Neuronal stem cell (in vitro differentiated cells): ENCODE data around the gene ZBTB7C.
A peak's percentile ranks its signal among the peaks of the same experiment; 100 is the strongest.

Experiments used
- DNase-seq: peaks from one replicate; pipeline ENCODE4 v3.0.0-alpha.2; 2013; ENCODE audit warnings: low spot score
- H2AFZ ChIP-seq: one replicate; pipeline ENCODE4 v1.6.1; 2013; ENCODE audit warnings: mild to moderate bottlenecking, low read length, inconsistent platforms
- H2AK5ac ChIP-seq: 2 replicates; pipeline ENCODE4 v1.6.1; 2013; ENCODE audit warnings: low read depth, mild to moderate bottlenecking, inconsistent platforms, low read length, moderate library complexity, mixed read lengths
- H2BK120ac ChIP-seq: 2 replicates; pipeline ENCODE4 v1.6.1; 2013; ENCODE audit warnings: low read depth, mild to moderate bottlenecking, inconsistent platforms, low read length, moderate library complexity, mixed read lengths
- H2BK12ac ChIP-seq: one replicate; pipeline ENCODE4 v1.6.1; 2013; ENCODE audit warnings: low read length, inconsistent platforms
- H2BK15ac ChIP-seq: 2 replicates; pipeline ENCODE4 v1.6.1; 2013; ENCODE audit warnings: mild to moderate bottlenecking, low read length, inconsistent platforms, mixed read lengths
- H2BK5ac ChIP-seq: one replicate; pipeline ENCODE4 v1.6.1; 2013; ENCODE audit warnings: inconsistent platforms, mild to moderate bottlenecking, low read length, moderate library complexity
- H3K14ac ChIP-seq: one replicate; pipeline ENCODE4 v1.6.1; 2013; ENCODE audit warnings: low read length, inconsistent platforms
- H3K18ac ChIP-seq: 2 replicates; pipeline ENCODE4 v1.6.1; 2013; ENCODE audit warnings: low read length, inconsistent platforms
- H3K23ac ChIP-seq: 2 replicates; pipeline ENCODE4 v1.6.1; 2013; ENCODE audit warnings: low read depth, mild to moderate bottlenecking, mixed read lengths, low read length, inconsistent platforms; ENCODE audit not compliant: poor library complexity
- H3K27ac ChIP-seq: replicated peaks from 3 replicates; pipeline ENCODE4 v1.5.1; 2013; ENCODE audit warnings: low read length, inconsistent platforms
- H3K27me3 ChIP-seq, 3 experiments: 2 replicates each; pipeline ENCODE4 v1.6.1; 2013; ENCODE audit warnings: low read length in 3 of 3, mild to moderate bottlenecking in 2 of 3, inconsistent platforms in 1 of 3, low read depth in 1 of 3, mixed read lengths in 1 of 3, moderate library complexity in 1 of 3; ENCODE audit not compliant: control insufficient read depth in 3 of 3, insufficient read depth in 3 of 3
- H3K36me3 ChIP-seq, 2 donors: replicated peaks in 1 of 2; 2 replicates each; pipeline ENCODE4 v1.6.1; 2013; ENCODE audit warnings: low read length in 2 of 2; ENCODE audit not compliant: control insufficient read depth in 2 of 2, insufficient read depth in 2 of 2
- H3K4ac ChIP-seq: 2 replicates; pipeline ENCODE4 v1.6.1; 2013; ENCODE audit warnings: inconsistent platforms, mild to moderate bottlenecking, low read length, moderate library complexity
- H3K4me1 ChIP-seq, 2 donors: 1 replicate in 1 of 2; 2 replicates in 1 of 2; pipeline ENCODE4 v1.6.1; 2013; ENCODE audit warnings: low read length in 2 of 2, low read depth in 1 of 2; ENCODE audit not compliant: control insufficient read depth in 2 of 2, insufficient read depth in 1 of 2
- H3K4me2 ChIP-seq: one replicate; pipeline ENCODE4 v1.6.1; 2013; ENCODE audit warnings: mild to moderate bottlenecking, low read length, inconsistent platforms; ENCODE audit not compliant: insufficient read depth, poor library complexity, severe bottlenecking
- H3K4me3 ChIP-seq, 2 donors: 2 replicates each; pipeline ENCODE4 v1.5.1; 2013; ENCODE audit warnings: low read length in 2 of 2, mild to moderate bottlenecking in 2 of 2, inconsistent platforms in 1 of 2, moderate library complexity in 1 of 2
- H3K79me1 ChIP-seq: one replicate; pipeline ENCODE4 v1.6.1; 2013; ENCODE audit warnings: low read depth, mild to moderate bottlenecking, inconsistent platforms, low read length, moderate library complexity
- H3K9ac ChIP-seq: one replicate; pipeline ENCODE4 v1.6.1; 2013; ENCODE audit warnings: mild to moderate bottlenecking, low read depth, low read length, inconsistent platforms; ENCODE audit not compliant: poor library complexity
- H3K9me3 ChIP-seq, 2 donors: replicated peaks in 1 of 2; 2 replicates each; pipeline versions ENCODE3 to v1.6.1; 2013; ENCODE audit warnings: low read length in 2 of 2, mild to moderate bottlenecking in 2 of 2, inconsistent platforms in 1 of 2, low read depth in 1 of 2, mixed read lengths in 1 of 2, moderate library complexity in 1 of 2; ENCODE audit not compliant: control insufficient read depth in 2 of 2, insufficient read depth in 1 of 2
- H4K8ac ChIP-seq: one replicate; pipeline ENCODE4 v1.6.1; 2013; ENCODE audit warnings: low read depth, mild to moderate bottlenecking, inconsistent platforms, low read length, moderate library complexity
- H4K91ac ChIP-seq: one replicate; pipeline ENCODE4 v1.6.1; 2013; ENCODE audit warnings: low read length, low read depth, mild to moderate bottlenecking, inconsistent platforms; ENCODE audit not compliant: poor library complexity
- WGBS, 2 donors: extraction: QIAGEN DNeasy Blood & Tissue Kit; methylation state at CpG; one replicate each; pipeline ENCODE4 v1.1.7; 2013; ENCODE audit warnings: missing lambda C conversion rate in 2 of 2, mixed read lengths in 1 of 2; ENCODE audit not compliant: insufficient read length in 2 of 2, insufficient replicate concordance in 1 of 2; ENCODE audit errors: extremely low coverage in 2 of 2; 5-methylcytosine and 5-hydroxymethylcytosine counted together

Gene ZBTB7C

DNA sequence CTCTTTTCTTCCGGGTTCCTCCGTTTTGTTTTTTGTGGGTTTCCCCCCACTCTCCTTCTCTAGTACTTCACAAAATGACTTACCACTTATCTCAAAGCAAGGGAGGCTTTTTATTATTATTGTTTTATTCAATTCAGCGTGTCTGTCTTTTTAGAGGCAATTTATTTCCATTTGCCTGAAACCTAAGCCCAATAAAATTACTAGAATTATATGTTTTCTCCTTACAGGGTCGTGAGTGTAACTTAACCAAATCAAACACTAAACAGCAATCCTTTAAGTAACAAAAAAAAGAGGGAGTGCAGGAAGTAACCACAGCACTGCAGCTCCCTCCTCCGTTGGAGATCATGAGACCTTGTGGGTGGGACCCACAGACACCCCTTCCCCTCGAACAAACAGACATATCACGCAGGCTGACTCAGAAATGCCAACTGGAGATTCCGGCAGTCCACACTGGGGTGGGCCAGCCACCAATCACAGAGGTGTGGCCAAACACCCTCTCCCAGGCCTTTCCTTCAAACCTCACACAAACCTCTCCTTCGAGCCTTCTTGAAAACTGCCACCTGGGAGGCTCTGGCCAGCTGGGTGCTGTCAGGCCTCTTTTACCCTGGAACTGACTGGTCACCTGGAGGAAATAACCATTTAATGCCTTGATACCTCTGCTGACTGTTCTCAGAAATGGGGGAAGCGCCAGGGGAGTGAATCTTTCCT, 271.7 kb downstream of the ZBTB7C start:
- no peaks in the 10 kb centered on the region for H3K36me3 ChIP-seq
- no peak overlapping the region for H2AK5ac ChIP-seq
- no peak overlapping the region for H3K4me2 ChIP-seq
- H3K18ac ChIP-seq = no peak overlapping the region
- H2BK12ac ChIP-seq = no peak overlapping the region
- H3K27ac ChIP-seq = no peak overlapping the region
- H3K4ac ChIP-seq = no peak overlapping the region
- no peak overlapping the region for H3K9ac ChIP-seq
- no CpG with 5 or more reads among the region's 10 CpGs for WGBS, 2 donors
- H3K14ac ChIP-seq = no peak overlapping the region
- no peak overlapping the region for H4K91ac ChIP-seq
- H3K27me3 ChIP-seq = peaks cover 15 to 76% (median 49%) of the 10 kb centered on the region in 3 experiments
- no peaks in the 10 kb centered on the region for H3K9me3 ChIP-seq
- H3K79me1 ChIP-seq = no peaks in the 10 kb centered on the region
- no peak for DNase-seq
- H2BK5ac ChIP-seq = no peak overlapping the region
- peaks cover 0 to 3% of the 10 kb centered on the region in 2 donors for H3K4me1 ChIP-seq
- no peak overlapping the region for H2BK120ac ChIP-seq
- H3K23ac ChIP-seq = no peak overlapping the region
- H4K8ac ChIP-seq = no peak overlapping the region
- no peak overlapping the region for H2AFZ ChIP-seq
- no peak overlapping the region for H3K4me3 ChIP-seq
- no peak overlapping the region for H2BK15ac ChIP-seq

GRCh38 chr18:48136827-48137373, 272.3 kb downstream of the ZBTB7C start:
- Histone ChIP-seq H4K8ac (no peak overlapping the region), H2BK12ac (no peak overlapping the region), H3K14ac (no peak overlapping the region), H3K18ac (peak overlapping the region; percentile 59), H3K9ac (no peak overlapping the region), H2BK15ac (no peak overlapping the region), H3K23ac (no peak overlapping the region), H2BK120ac (no peak overlapping the region), H3K79me1 (no peaks in the 10 kb centered on the region), H3K27me3 (peaks cover 15 to 78% (median 49%) of the 10 kb centered on the region in 3 experiments), H3K27ac (no peak overlapping the region), H3K4ac (no peak overlapping the region), H4K91ac (no peak overlapping the region), H3K4me3 (peak overlapping the region in 1 of 2 donors; percentile 71), H3K4me2 (peak overlapping the region; percentile 79), H3K4me1 (peaks cover 0 to 3% of the 10 kb centered on the region in 2 donors), H3K9me3 (no peaks in the 10 kb centered on the region), H2AK5ac (no peak overlapping the region), H3K36me3 (no peaks in the 10 kb centered on the region), H2BK5ac (no peak overlapping the region), H2AFZ (peak overlapping the region; percentile 80)
- DNase-seq = no peak
- no CpG with 5 or more reads among the region's 51 CpGs for WGBS, 2 donors

DNA sequence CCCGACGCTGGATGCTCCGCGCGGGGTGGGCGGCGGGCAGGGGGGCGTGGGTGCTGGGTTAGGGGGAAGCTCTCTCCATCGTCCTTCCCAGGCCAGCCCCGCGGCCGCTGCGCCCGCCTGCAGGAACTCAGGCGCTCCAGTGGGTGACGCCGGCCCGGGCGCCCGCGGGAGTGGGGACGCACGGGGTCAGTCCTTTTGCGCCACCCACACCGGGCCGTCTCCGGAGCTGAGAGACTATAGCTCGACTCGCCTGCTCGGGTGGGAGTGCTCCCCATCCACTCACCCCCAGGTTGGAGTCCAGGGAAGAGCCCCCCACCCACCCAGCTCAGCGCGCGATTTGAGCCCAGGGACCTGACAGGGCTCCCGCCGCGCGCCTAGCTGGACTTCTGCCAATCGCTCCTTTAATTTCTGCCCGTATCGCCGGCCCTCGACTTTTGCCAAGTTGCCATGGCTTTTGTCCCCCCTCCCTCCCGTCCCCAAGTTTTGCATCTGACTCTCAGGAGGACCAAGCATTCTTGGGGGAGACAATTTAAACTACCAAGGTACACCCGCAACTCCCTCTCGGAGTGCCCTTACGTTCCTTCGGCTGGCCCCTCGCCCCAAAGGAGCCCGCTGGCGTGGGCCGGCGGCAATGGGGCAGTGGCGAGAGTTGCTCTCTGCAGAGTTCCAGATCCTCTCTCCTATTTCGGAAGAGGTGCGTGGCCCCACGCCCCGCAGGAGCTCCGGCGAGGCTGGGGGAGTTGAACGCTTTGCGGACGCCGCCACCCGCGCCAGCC, 272.9 kb downstream of the ZBTB7C start:
- peaks cover 15 to 80% (median 49%) of the 10 kb centered on the region in 3 experiments for H3K27me3 ChIP-seq
- no peak overlapping the region for H4K8ac ChIP-seq
- H2AK5ac ChIP-seq = no peak overlapping the region
- no peak for DNase-seq
- no peak overlapping the region for H3K23ac ChIP-seq
- no peaks in the 10 kb centered on the region for H3K36me3 ChIP-seq
- peak overlapping the region; percentile 79 for H3K4me2 ChIP-seq
- WGBS, 2 donors = no CpG with 5 or more reads among the region's 65 CpGs
- H3K79me1 ChIP-seq = no peaks in the 10 kb centered on the region
- H3K9ac ChIP-seq = no peak overlapping the region
- no peaks in the 10 kb centered on the region for H3K9me3 ChIP-seq
- H3K14ac ChIP-seq = no peak overlapping the region
- H3K27ac ChIP-seq = no peak overlapping the region
- no peak overlapping the region for H2BK12ac ChIP-seq
- peak overlapping the region; percentile 20 for H2BK15ac ChIP-seq
- peak overlapping the region in 1 of 2 donors; percentile 71 for H3K4me3 ChIP-seq
- peak overlapping the region; percentile 59 for H3K18ac ChIP-seq
- H4K91ac ChIP-seq = no peak overlapping the region
- H3K4ac ChIP-seq = no peak overlapping the region
- peak overlapping the region; percentile 80 for H2AFZ ChIP-seq
- peaks cover 0 to 3% of the 10 kb centered on the region in 2 donors for H3K4me1 ChIP-seq
- H2BK120ac ChIP-seq = no peak overlapping the region
- H2BK5ac ChIP-seq = no peak overlapping the region

- Histone ChIP-seq H3K4me2 (peak overlapping the region; percentile 79), H3K4ac (no peak overlapping the region), H3K79me1 (no peaks in the 10 kb centered on the region), H2BK15ac (no peak overlapping the region), H3K27ac (no peak overlapping the region), H2BK12ac (no peak overlapping the region), H4K91ac (no peak overlapping the region), H2BK120ac (no peak overlapping the region), H2BK5ac (no peak overlapping the region), H3K14ac (no peak overlapping the region), H2AFZ (peak overlapping the region; percentile 80), H3K4me3 (no peak overlapping the region), H3K4me1 (peaks cover 0 to 3% of the 10 kb centered on the region in 2 donors), H3K9me3 (no peaks in the 10 kb centered on the region), H3K18ac (no peak overlapping the region), H3K23ac (no peak overlapping the region), H3K36me3 (no peaks in the 10 kb centered on the region), H2AK5ac (no peak overlapping the region), H4K8ac (no peak overlapping the region), H3K9ac (no peak overlapping the region), H3K27me3 (peaks cover 15 to 79% (median 49%) of the 10 kb centered on the region in 3 experiments)
- no CpG with 5 or more reads among the region's 14 CpGs for WGBS, 2 donors
- no peak for DNase-seq
Measured at GRCh38 chr18:48135436-48135966, 273.7 kb downstream of the ZBTB7C start.
